Right lobe of liver (tissue), 4 donors: ENCODE data around the gene NPIPB13.
"Not testable (repeated sequence)": the region's sequence is repeated elsewhere in the genome, so short reads cannot be mapped to it uniquely, and the experiment has no call there.

Source experiments
- CTCF ChIP-seq, 4 donors: fragments of 200-600 bp in 3 of 4; fragments of 450-650 bp in 1 of 4; IDR thresholded peaks; one replicate each; pipeline versions ENCODE4 v1.5.1 to v1.8.0; 2016 to 2022; ENCODE audit warnings: antibody characterized with exemption in 4 of 4, mild to moderate bottlenecking in 2 of 4
- POLR2A ChIP-seq: fragments of 450-650 bp; IDR thresholded peaks from one replicate; pipeline ENCODE4 v1.6.1; 2017; ENCODE audit warnings: antibody characterized with exemption, mild to moderate bottlenecking
- donor health status: DM: no; HTN: no; CAD: no.
- donor health status: DM: no; HTN: no; CAD: no.
- donor health status: DM: no; HTN: yes; CAD: no.

- TF ChIP-seq CTCF (IDR thresholded peaks at IDR 0.05); POLR2A: not testable (repeated sequence)
Observed at GRCh38 chr16:30282357-30282756, 34.1 kb upstream of the NPIPB13 start.
